ENCODE results near the gene CPB2. TPM values are rescaled to one million over a fixed set of nuclear protein-coding genes. Genes with fewer than 3 reads are reported as not detected.

CPB2 gene
- total RNA-seq: not detected

GRCh38 chr13:46104868-46105267 is at the start of gene CPB2:
CPB2 (minus strand) TSS chr13:46105033; CDS start chr13:46105009, 24 bp downstream.

GRCh38 chr13:46052319-46053161 is 52.3 kb downstream of the CPB2 start, which contains the start of gene ZC3H13:
ZC3H13 (minus strand) TSS chr13:46052746; CDS start chr13:46045507, 7,239 bp downstream.

Other genes starting within 250 kb of the CPB2 start
- gene ZC3H13, start 52.3 kb downstream of the CPB2 start, total RNA-seq: 44.1 TPM
- gene LCP1, start 77.1 kb upstream of the CPB2 start, total RNA-seq: 13.4 TPM
- gene LRRC63, start 106.9 kb upstream of the CPB2 start, total RNA-seq: 1.8 TPM